K562 (cell line): Measurements from ENCODE around the gene AJM1. TPM values are rescaled to one million over a fixed set of nuclear protein-coding genes. Genes with fewer than 3 reads are reported as not detected.

Source experiments
- AFF4 ChIP-seq: sonication (generic); formaldehyde crosslinking; IDR thresholded peaks from 2 replicates; pipeline ENCODE4 v1.8.0; 2023; ENCODE audit warnings: mild to moderate bottlenecking, missing genetic modification reagents
- ATF2 ChIP-seq: sonication (generic); formaldehyde crosslinking; IDR thresholded peaks from 2 replicates; pipeline ENCODE4 v1.8.1; 2022; ENCODE audit warnings: missing genetic modification reagents
- C11orf30 ChIP-seq: fragments of 450-650 bp; IDR thresholded peaks from 2 replicates; pipeline ENCODE4 v1.6.1; 2016; ENCODE audit warnings: low read depth, mild to moderate bottlenecking
- CBX3 ChIP-seq, 2 experiments: IDR thresholded peaks; 1 replicate in 1 of 2; 2 replicates in 1 of 2; pipeline ENCODE4 v1.6.1; 2012; ENCODE audit warnings: inconsistent platforms in 2 of 2, low read length in 2 of 2, borderline replicate concordance in 1 of 2, control low read depth in 1 of 2
- COPS2 ChIP-seq: fragments of 450-650 bp; conservative IDR thresholded peaks from 2 replicates; pipeline ENCODE4 v1.6.1; 2016; ENCODE audit warnings: mild to moderate bottlenecking, moderate library complexity
- DMBX1 ChIP-seq: fragments of 250-450 bp; sonication (Bioruptor Pico); IDR thresholded peaks from 2 replicates; pipeline ENCODE4 v1.8.0; 2022; ENCODE audit warnings: inconsistent platforms, mild to moderate bottlenecking, moderate library complexity, borderline replicate concordance
- HES1 ChIP-seq: fragments of 450-650 bp; IDR thresholded peaks from 2 replicates; pipeline ENCODE4 v1.6.1; 2016; ENCODE audit warnings: low read depth, mild to moderate bottlenecking, moderate library complexity
- HINFP ChIP-seq: fragments of 450-650 bp; conservative IDR thresholded peaks from 2 replicates; pipeline ENCODE4 v1.6.1; 2016; ENCODE audit warnings: missing genetic modification characterization, low read depth, mild to moderate bottlenecking, control low read depth, missing compliant biosample characterization
- HIVEP1 ChIP-seq: fragments of 250-450 bp; sonication (Bioruptor Pico); IDR thresholded peaks from 2 replicates; pipeline ENCODE4 v1.4.0; 2020; ENCODE audit warnings: mild to moderate bottlenecking
- JUNB ChIP-seq: fragments of 450-650 bp; formaldehyde crosslinking; conservative IDR thresholded peaks from 2 replicates; pipeline ENCODE4 v1.4.0; 2020; ENCODE audit warnings: mild to moderate bottlenecking
- KLF10 ChIP-seq: fragments of 250-450 bp; sonication (Bioruptor Pico); IDR thresholded peaks from 2 replicates; pipeline ENCODE4 v1.6.1; 2021; ENCODE audit warnings: matching md5 sums
- NFATC3 ChIP-seq: fragments of 450-650 bp; IDR thresholded peaks from 2 replicates; pipeline ENCODE4 v1.6.1; 2017; ENCODE audit warnings: mild to moderate bottlenecking
- POLR2A ChIP-seq: fragments of 450-650 bp; conservative IDR thresholded peaks from 2 replicates; pipeline ENCODE4 v1.6.1; 2016
- PREB ChIP-seq: sonication (generic); formaldehyde crosslinking; IDR thresholded peaks from 2 replicates; pipeline ENCODE4 v1.8.1; 2023; ENCODE audit warnings: mild to moderate bottlenecking, missing genetic modification reagents
- SMARCA5 ChIP-seq: fragments of 450-650 bp; IDR thresholded peaks from 2 replicates; pipeline ENCODE4 v1.6.1; 2016
- SREBF1 ChIP-seq: fragments of 150-350 bp; IDR thresholded peaks from 2 replicates; pipeline ENCODE4 v1.6.1; 2014; ENCODE audit warnings: antibody characterized with exemption, low read depth, low read length, borderline replicate concordance
- ZNF146 ChIP-seq: IDR thresholded peaks from one replicate; pipeline ENCODE4 v1.6.1; 2018; ENCODE audit warnings: missing compliant biosample characterization; ENCODE audit not compliant: unreplicated experiment
- ZNF3 ChIP-seq: fragments of 250-450 bp; sonication (Bioruptor Pico); IDR thresholded peaks from 2 replicates; pipeline ENCODE4 v1.5.0; 2021; ENCODE audit warnings: mild to moderate bottlenecking, moderate library complexity
- ZNF408 ChIP-seq: fragments of 250-450 bp; sonication (Bioruptor Pico); IDR thresholded peaks from 2 replicates; pipeline ENCODE4 v1.4.0; 2020; ENCODE audit warnings: low read depth, mild to moderate bottlenecking, moderate library complexity
- ZNF644 ChIP-seq: fragments of 200-800 bp; sonication (Bioruptor generic); IDR thresholded peaks from 2 replicates; pipeline ENCODE4 v1.6.1; 2016; ENCODE audit warnings: low read depth, missing genetic modification characterization, missing compliant biosample characterization
- polyA plus RNA-seq, 8 experiments: library from polyadenylated mRNA; depleted of rRNA in 4 of 8; stranded (reverse) in 5 of 8; unstranded in 3 of 8; fragments of >200 nt; fragmentation: Nextera tagmentation in 2 of 8; fragmentation: Illumina TruSeq in 1 of 8; extraction: Ambion mirVana in 2 of 8; extraction: Trizol in 1 of 8; gene quantifications; 2 replicates each; pipeline versions ENCODE4 v1.2.1 to v1.2.3, GENCODE V29; 2011 to 2014; ENCODE audit warnings: inconsistent platforms in 1 of 8, missing spikeins in 1 of 8
- total RNA-seq, 7 experiments: library from RNA; depleted of rRNA in 6 of 7; stranded (reverse); fragments of >200 nt in 6 of 7; fragmentation: Illumina TruSeq in 2 of 7; extraction: Trizol in 2 of 7; gene quantifications; 2 replicates each; pipeline versions ENCODE4 v1.2.1 to v1.2.3, GENCODE V29; 2011 to 2021; ENCODE audit warnings: low replicate concordance in 1 of 7

Gene AJM1
- total and polyA plus RNA-seq, 9 of the 15 experiments (the other 6 are each of a cell fraction or from before 2014, with no cell fraction given), result 0.01 to 3.7 (median 0.65) TPM; not detected in 1

GRCh38 chr9:136882109-136882946 lies 40.0 kb downstream of the AJM1 start (continued):
- no peak for TF ChIP-seq NFATC3
- no peak for TF ChIP-seq KLF10 (CRISPR knock-in tag)
- TF ChIP-seq SMARCA5, result no peak
- no peak for TF ChIP-seq ZNF3 (CRISPR knock-in tag)
- no peak for TF ChIP-seq ATF2 (CRISPR knock-in tag)
- TF ChIP-seq HINFP (tag), result no peak
- no peak for TF ChIP-seq AFF4 (CRISPR knock-in tag)
- no peak for TF ChIP-seq DMBX1 (CRISPR knock-in tag)
- no peak for TF ChIP-seq C11orf30
- TF ChIP-seq POLR2A, result no peak; the same call in 1 of the 2 replicates
- TF ChIP-seq CBX3 (IDR thresholded peaks at IDR 0.05; ENCODE audit: borderline replicate concordance in 1 of 2, low read length in 2 of 2), result no peak
- no peak for TF ChIP-seq ZNF644 (tag)
- TF ChIP-seq HIVEP1 (CRISPR knock-in tag), result no peak; the same call in 1 of the 2 replicates
- TF ChIP-seq SREBF1, result no peak
- no peak for TF ChIP-seq JUNB (CRISPR knock-in tag)
- TF ChIP-seq ZNF408 (CRISPR knock-in tag), result no peak
- no peak for TF ChIP-seq PREB
- no peak for TF ChIP-seq ZNF146 (CRISPR knock-in tag)
- TF ChIP-seq HES1, result no peak
- TF ChIP-seq COPS2, result no peak
